NCI-H2107 (cell line): Measurements from ENCODE around the gene SYCP2.
"Not testable (repeated sequence)": the region's sequence is repeated elsewhere in the genome, so short reads cannot be mapped to it uniquely, and the experiment has no call there.

Experiments used
- DNase-seq: peaks from one replicate; lab custom pipeline; 2025; lab: John Stamatoyannopoulos, UW

Gene SYCP2

DNA sequence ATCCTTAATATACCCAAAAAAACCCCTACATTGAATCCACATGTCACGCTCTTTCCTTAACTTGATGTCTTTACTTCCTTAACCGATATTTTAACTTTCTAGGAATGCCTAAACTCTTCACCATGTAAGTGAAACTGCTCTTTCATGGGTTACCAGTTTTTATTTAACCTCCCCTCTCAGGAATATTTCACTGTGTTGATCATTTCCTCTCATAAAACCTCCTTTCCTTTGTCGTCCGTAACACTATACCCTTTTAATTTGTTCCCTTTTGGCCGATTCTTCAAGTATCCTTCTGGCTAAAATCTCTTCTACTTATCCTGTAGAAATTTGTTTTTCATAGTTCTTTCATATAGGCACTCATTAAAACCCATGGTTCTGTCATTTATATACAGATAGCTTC lies 24.6 kb downstream of the SYCP2 start:
- no peak for DNase-seq

DNA sequence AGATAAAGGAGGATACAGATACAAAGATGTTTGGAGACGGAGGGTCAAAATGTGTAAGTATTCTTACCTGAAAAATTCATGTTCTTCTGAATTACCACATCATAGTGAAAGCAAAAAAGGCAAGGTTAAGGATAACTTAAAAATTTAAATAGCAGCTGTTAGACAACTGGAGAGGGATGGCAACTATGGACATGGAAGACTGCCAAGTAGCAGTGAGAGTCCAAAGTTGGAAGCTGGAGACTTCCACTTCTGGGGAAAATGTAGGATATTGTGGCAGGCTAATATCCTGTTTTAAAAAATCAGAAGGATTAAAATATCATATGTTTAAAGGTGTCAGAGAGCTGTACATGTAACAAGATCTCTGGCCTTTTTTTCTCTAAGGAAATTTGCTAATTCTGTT lies 29.8 kb downstream of the SYCP2 start:
- DNase-seq, result no peak

DNA sequence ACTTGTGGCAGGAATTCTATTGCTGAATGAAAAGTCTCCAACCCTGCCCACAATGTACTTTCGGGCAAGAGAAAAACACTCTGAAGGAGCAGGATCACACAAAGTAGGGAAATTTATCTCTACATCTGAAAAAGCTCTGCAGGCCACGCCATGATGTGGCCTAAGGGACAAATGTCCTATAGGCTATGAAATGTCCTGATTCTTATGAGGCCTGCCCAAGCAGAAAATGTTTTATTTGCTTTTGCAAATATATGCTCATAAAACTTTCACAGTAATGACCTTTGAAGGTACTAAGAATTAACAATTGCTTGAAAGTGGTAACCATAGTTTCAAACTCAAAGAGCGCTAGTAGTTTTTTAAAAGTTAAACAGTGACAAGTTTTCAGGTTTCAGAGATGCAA lies 31.0 kb downstream of the SYCP2 start:
- no peak for DNase-seq

DNA sequence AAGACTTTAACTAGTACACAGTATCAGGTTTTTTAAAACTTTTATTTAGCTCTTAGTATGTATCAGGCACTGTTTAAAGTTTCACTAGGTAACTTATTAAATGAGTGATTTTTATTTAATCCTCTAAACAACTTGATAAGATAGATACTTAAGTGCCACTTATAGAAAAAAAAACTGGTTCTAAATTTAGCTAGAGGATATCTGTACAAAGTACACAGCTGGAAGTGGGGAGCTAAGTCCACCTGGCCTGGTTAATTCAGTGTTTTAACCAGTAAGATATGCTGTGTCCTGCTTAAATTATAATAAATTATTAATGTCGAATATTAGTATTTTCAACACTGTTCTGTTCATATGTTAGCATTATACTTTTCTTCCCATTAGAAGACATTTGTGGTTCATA lies 37.5 kb downstream of the SYCP2 start:
- no peak for DNase-seq

DNA sequence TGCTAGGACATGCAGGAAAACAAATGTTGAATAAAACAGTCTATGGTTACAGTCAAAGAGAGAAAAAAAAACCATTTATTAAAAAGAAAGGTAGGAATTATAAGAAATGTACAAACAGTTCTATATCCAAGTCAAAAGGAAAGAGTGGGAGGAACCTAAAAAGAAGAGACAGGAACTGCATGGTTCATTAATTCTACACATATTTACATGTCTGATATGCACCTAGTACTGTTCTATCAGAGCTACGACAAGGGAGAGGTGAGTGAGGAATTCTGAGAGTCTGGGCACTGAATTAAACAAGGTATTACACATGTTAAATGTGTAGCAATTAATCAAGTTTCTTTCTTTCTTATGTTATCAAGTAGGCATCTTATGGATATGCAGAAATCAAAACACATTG lies 41.9 kb downstream of the SYCP2 start:
- no peak for DNase-seq

DNA sequence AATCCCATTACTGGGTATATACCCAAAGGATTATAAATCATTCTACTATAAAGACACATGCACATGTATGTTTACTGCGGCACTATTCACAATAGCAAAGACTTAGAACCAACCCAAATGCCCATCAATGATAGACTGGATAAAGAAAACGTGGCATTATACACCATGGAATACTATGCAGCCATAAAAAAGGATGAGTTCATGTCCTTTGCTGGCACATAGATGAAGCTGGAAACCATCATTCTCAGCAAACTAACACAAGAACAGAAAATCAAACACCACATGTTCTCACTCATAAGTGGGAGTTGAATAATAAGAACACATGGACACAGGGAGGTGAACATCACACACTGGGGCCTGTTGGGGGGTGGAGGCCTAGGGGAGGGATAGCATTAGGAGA lies 43.4 kb downstream of the SYCP2 start:
- DNase-seq, result not testable (repeated sequence)

DNA sequence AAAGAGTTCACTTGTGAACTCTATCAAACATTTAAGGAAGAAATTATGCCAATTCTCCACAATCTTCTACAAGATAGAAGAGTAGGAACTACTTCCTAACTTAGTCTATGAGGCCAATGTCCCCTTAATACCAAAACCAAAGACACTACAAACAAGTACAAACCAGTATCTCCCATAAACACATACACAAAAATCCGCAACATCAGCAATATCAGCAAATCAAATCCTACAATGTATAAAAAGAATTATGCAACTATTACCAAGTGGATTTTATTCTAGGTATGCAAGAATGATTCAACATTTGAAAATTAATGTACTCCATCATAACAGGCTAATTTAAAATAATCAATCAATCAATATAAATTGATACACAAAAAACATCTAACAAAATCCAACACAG lies 45.4 kb downstream of the SYCP2 start:
- no peak for DNase-seq

DNA sequence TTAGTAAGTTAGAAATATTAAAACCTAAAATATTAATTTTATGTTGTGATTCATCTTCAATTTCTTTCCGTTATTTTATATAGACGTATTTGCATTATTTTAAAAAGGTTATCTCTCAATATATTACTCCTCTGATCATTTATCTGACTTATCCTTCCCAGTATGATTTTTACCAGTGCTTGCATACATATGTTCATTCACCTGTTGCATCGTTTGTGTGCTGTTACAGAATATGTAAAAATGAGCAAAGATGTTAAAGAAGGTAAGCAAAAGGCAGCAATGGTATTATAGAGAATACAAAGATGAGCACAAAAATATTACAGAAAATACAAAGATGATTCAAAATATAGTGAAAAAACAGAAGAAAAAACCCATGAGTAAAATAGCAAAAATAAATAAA lies 48.9 kb downstream of the SYCP2 start:
- DNase-seq, result no peak

DNA sequence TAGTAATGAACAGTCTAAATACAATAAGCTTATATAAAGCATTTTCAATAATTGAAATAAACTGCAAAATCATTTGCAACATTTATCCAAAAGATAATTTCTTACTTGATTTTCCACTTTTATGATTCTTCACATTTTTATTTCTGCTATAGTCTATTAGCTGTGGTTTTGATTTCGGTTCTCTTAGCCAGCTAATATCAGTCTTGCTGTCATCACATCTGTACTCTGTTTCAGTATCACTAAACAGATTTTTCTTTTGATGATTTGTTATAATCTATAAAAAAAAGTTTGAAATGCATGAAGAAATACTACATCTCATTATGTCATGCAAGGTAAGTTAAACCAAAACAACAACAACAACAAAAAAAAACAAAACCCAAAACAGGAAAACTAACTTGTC lies 53.2 kb downstream of the SYCP2 start:
- DNase-seq, result no peak

DNA sequence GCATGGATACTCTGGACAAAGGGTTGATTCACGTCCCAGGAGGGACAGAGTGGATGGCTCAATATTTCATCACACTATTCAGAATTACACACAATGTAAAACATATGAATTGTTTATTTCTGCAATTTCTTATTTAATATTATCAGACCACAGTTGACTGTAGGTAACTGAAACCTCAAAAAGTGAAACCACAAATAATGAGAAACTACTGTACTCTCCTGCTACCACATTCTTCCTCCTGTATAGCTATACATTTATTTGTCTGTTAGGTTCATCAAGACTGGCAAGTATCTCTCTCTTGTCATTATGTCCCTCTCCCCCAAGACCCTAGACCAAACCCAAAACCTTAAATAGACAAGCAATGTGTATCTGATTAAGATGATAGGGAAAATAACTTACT lies 60.0 kb downstream of the SYCP2 start:
- DNase-seq, result no peak

DNA sequence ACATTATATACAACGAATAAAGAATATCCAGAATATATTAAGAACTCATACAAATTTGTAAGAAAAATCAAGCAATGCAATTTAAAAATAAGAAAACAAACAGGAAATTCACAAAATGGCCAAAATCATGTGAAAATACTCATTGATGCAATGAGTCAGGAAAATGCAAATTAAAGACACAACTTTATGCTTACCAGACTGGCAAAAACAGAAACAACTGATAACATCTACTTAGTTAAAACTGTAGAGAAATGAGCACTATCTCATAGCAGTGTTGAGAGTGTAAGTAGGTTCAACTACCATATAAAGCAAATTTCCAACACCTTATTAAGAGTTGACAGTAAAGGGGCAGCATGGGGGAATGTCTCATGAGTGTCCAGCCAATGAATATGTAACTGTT lies 62.3 kb downstream of the SYCP2 start:
- DNase-seq, result no peak

DNA sequence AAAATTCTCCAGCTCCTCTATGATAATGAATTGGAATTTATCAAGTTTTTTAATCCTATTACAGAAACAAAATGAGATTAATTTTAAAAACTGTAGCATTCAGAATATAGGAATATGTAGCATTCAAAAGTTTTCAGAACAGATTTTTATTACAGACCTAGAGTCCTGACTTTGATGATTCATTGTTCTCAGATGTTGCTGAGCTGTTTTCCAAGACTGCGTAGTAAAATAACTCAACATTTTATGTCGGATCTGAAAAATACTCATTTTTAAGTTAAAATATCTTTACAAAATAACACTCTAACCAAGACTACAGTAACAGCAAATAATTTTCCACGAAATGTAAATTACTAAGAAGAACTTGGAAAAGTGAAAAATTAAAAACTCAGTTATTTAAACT lies 67.1 kb downstream of the SYCP2 start:
- no peak for DNase-seq

DNA sequence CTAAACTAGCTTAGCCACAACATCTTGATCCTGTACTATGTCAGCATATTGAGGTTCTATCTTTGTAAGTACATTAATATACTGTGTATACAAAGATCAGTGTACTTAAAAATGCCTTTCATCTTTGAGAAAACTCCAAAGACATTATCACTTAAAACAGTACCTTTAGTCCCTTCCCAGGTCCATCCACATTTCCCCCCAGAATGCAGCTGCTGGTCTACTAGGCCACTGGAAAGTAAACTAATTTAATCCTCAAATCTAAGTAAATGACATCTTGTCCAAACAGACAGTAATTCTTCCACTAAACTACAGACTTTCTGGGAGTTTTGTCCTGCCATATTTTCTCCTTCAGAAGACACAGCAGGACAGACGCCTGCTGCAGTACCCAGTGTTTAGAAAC lies 68.7 kb downstream of the SYCP2 start:
- DNase-seq, result no peak

DNA sequence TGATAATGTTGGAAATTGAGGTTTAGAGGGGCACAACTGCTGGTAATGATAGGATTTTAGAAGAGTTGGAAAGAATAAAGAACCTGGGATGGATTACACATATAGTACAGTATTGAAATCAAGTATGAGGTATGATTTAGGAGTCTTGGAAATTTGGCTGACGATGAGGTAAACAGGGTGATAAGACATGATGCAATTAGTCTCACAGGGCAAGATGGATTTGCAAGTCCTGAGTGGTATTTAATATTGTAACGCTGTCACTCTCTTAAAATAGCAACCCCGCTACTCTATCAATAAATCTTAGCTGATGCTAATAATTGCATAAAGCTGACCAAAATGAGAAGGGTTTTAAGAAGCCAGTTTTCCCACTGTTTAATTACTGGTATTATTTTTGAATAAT lies 70.4 kb downstream of the SYCP2 start:
- DNase-seq, result no peak

DNA sequence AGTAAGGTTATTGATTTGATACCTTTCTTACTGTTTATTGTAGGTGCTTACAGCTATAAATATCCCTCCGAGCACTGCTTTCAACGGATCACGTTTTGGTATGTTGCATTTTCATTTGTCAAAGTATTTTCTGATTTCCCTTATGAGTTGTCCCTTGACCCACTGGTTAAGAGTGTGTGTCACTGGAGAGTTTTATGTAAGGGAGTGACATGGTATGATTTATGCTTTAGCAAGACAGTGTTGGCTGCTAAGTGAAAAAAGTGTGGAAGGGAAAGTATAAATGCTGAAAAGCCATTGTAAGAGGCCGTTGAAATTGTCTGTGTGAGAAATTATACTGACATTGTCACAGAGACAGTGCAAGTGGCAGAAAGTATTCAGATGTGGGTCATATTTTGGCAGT lies 72.0 kb downstream of the SYCP2 start:
- DNase-seq, result no peak

DNA sequence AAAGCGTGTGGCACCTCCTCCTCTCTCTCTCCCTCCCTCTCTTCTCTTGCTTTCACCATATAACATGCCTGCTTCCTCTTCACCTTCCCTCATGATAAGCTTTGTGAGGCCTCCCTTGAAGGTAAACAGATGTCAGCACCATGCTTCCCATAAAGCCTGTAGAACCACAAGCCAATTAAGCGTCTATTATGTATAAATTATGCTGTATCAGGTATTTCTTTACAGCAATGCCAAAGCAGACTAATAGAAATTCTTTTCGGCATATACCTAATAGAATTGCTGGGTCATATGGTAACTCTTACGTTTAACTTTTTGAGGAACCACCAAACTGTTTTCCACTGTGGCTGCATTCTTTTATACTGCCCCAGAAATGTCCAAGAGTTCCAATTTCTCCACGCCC lies 75.0 kb downstream of the SYCP2 start:
- no peak for DNase-seq

DNA sequence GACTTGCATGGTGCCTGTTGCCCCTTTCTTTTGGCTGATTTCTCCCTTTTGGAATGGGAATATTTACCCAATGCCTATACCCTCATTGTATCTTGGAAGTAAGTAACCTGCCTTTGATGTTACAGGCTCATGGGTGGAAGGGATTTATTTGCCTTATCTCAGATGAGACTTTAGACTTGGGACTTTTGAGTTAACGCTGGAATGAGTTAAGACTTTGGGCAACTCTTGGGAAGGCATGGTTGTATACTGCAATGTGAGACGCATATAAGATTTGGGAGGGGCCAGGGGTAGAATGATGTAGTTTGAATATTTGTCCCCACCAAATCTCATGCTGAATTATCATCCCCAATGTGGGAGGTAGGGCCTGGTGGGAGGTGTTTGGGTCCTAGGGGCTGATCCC lies 75.5 kb downstream of the SYCP2 start:
- no peak for DNase-seq

DNA sequence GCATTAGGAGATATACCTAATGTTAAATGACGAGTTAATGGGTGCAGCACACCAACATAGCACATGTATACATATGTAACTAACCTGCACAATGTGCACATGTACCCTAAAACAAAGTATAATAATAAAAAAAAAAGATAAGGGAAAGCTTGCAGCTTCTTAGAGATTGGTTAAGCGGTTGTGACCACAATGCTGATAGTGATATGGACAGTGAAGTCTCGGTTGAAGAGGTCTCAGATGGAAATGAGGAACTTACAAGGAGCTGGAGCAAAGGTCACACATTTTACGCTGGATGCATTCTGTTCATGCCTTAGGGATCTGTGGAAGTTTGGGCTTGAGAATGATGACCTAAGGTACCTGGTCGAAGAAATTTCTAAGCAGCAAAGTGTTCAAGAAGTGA lies 76.5 kb downstream of the SYCP2 start:
- DNase-seq, result not testable (repeated sequence)

DNA sequence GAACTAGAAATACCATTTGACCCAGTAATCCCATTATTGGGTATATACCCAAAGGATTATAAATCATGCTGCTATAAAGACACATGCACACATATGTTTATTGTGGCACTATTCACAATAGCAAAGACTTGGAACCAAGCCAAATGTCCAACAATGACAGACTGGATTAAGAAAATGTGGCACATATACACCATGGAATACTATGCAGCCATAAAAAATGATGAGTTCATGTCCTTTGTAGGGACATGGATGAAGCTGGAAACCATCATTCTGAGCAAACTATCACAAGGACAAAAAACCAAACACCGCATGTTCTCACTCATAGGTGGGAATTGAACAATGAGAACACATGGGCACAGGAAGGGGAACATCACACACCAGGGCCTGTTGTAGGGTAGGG lies 76.9 kb downstream of the SYCP2 start:
- not testable (repeated sequence) for DNase-seq

DNA sequence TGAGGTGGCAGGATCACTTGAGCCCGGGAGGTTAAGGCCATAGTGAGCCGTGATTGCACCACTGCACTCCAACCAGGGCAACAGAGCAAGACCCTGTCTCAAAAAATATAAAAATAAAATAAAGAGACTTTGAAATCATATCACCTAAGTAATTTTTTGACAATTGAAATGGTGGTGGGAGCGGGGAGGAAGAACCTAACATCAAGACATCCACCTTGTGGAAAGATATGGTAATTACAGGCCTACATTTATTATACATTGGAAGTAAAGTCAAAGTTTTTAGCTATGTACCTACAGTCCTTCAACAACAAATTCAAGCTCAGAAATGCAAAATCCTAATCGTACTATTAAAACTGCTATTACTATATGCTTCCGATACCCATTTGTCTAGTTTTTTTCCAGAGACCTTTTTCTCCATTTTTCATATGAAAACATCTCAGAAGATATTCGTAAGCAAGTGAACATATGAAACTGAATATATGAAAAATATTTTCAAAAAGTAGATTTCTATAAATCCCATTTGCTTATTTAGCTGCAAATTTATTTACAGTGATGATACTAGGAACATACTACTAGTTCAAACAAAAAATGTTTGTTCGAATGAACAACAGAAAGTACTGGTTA lies 83.3 kb downstream of the SYCP2 start:
- peak; percentile 18 for DNase-seq

DNA sequence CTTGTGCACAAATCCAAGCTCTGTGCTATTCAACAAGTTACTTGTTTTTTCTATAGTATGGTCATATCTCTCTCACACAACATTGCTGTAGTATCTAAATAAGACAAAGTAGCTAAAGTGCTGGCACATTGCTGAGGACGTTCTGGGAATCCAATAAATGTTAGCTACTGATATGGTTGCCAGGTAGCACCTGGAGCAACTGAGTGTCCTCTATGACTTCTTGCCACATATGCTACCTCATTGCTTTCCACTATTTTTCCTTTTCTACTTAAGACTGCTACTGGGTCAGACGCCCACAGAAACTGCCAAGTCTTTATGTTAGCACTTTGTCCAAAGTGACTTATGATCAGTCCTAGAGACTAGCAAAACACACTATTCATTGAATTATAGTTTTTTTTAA lies 85.3 kb downstream of the SYCP2 start:
- DNase-seq, result no peak

DNA sequence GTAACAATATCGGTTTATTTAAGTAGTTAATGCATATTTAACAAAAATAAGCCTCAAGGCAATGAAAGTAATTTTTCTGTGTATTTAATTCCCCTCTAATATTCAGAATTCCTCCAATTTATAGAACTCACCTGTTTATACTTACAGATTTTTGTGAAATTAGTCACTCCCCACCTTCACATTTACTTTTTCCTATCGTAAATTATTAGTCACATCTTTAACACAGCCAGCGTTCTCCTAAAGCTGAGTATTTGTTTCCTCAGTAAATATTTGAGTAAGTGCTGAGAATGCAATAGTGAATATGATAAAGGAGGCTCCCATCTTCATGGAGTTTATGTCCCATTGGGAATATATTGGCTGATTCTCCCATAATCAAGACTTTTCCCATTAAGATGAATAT lies 88.0 kb downstream of the SYCP2 start:
- DNase-seq, result no peak

DNA sequence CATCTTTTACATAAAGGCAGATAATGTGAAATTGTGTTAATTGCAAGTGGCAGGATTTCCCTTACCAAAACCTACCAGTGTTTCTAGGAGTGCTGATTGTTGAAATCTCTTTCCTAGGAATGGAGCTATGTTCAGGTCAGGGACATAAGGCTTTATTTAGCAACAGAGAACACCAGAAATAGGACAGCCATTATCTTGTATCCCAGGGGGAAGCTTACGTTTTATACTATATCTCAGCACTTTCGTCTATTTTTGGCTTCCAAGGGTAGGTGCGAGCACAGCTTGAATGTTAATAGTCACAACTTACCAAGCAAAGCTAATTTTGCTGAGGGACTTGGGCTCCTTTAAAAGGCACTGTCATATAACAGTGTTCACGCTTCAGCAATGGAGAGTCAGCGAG lies 94.0 kb downstream of the SYCP2 start:
- no peak for DNase-seq

DNA sequence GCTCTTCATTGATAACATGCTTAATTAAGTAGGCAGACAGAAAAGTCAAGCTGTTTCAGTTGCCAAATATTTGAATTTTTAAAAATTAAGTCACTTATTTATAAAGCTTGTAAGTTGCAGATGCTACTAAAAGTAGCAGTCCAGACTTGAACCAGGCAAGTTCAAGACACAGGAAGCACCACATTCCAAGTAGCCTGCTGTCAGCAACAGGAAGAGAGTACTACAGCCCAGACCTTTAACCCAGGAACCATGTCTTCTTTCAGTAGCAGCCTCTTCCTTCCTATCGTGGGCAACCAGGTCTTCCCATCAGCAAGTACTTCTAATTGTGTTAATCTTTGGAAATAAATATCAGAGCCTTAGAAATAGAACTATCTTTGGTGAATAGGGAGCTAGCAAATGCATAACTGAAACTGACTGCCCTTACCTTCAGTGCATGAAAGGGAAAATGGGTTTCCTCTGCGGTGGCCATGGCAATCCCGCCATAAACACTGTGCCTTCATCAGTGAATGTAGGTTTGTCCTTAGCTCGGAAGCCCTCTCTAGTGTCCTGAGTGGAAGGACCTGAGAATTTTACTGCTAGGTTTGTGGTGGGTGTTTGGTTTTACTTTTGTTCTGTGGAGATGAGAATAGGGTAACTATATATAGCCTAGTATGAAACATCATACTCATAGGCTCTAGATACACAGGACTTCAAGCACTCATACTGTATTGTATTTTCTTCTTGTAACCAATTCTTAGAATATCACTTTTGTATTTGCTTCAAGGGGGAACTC lies 95.6 kb downstream of the SYCP2 start:
- DNase-seq, result no peak
